ENCODE data around the gene SSTR3. TPM values are rescaled to one million over a fixed set of nuclear protein-coding genes. Genes with fewer than 3 reads are reported as not detected.

SSTR3 gene
- total RNA-seq, 1 experiment from 2014 or later, result 0.22 TPM

GRCh38 chr22:37187552-37187890 lies 24.8 kb downstream of the SSTR3 start:
- Mint-ChIP-seq H3K27ac (peak overlapping the region; percentile 90), H3K4me3 (peak overlapping the region; percentile 75), H3K9me3 (peaks cover 14% of the 10 kb centered on the region), H3K27me3 (ENCODE audit: low read depth) (no peaks in the 10 kb centered on the region; the same call in 1 of the 2 replicates), H3K4me1 (peaks cover 49% of the 10 kb centered on the region), H3K36me3 (peaks cover 13% of the 10 kb centered on the region)
- ATAC-seq (no peak), DNase-seq (ENCODE audit: low spot score) (no peak)
- ChIA-PET CTCF (interaction anchor here (0.7 to 4.2 kb wide), 5 partner anchors 10 to 73 kb away, joined by 3 to 23 read pairs (median 4); no protein-coding TSS in a partner anchor), POLR2A (interaction anchor here (1.1 to 1.4 kb wide), 2 partner anchors 12 to 411 kb away, joined by 4 read pairs; partner anchors contain the start of gene IFT27)
- TF ChIP-seq NFE2L1 (CRISPR knock-in tag; IDR thresholded peaks at IDR 0.05) (no peak), FOXK1 (CRISPR knock-in tag; IDR thresholded peaks at IDR 0.05) (no peak), RELA (CRISPR knock-in tag; IDR thresholded peaks at IDR 0.05; ENCODE audit: borderline replicate concordance) (no peak), JUN (CRISPR knock-in tag; IDR thresholded peaks at IDR 0.05) (no peak), CTCF (IDR thresholded peaks at IDR 0.05) (no peak), IRF2 (CRISPR knock-in tag; IDR thresholded peaks at IDR 0.05; ENCODE audit: borderline replicate concordance, low read depth) (no peak), SMAD3 (CRISPR knock-in tag; IDR thresholded peaks at IDR 0.05; ENCODE audit: borderline replicate concordance) (no peak), SOX15 (CRISPR knock-in tag; IDR thresholded peaks at IDR 0.05) (no peak), ZBTB43 (CRISPR knock-in tag; IDR thresholded peaks at IDR 0.05) (no peak), JAZF1 (CRISPR knock-in tag; IDR thresholded peaks at IDR 0.05) (no peak), EMX1 (CRISPR knock-in tag; IDR thresholded peaks at IDR 0.05) (no peak), ZNF671 (CRISPR knock-in tag; IDR thresholded peaks at IDR 0.05) (no peak), IRF1 (CRISPR knock-in tag; IDR thresholded peaks at IDR 0.05) (no peak), ZNF138 (CRISPR knock-in tag; conservative IDR thresholded peaks at IDR 0.05) (no peak), MLX (CRISPR knock-in tag; IDR thresholded peaks at IDR 0.05) (no peak), NR3C1 (CRISPR knock-in tag; conservative IDR thresholded peaks at IDR 0.05; ENCODE audit: low read depth) (no peak), TEAD4 (CRISPR knock-in tag; IDR thresholded peaks at IDR 0.05) (no peak), ZNF317 (CRISPR knock-in tag; IDR thresholded peaks at IDR 0.05; ENCODE audit: borderline replicate concordance, low read depth) (no peak)
- TF ChIP-seq, protein P1, sequence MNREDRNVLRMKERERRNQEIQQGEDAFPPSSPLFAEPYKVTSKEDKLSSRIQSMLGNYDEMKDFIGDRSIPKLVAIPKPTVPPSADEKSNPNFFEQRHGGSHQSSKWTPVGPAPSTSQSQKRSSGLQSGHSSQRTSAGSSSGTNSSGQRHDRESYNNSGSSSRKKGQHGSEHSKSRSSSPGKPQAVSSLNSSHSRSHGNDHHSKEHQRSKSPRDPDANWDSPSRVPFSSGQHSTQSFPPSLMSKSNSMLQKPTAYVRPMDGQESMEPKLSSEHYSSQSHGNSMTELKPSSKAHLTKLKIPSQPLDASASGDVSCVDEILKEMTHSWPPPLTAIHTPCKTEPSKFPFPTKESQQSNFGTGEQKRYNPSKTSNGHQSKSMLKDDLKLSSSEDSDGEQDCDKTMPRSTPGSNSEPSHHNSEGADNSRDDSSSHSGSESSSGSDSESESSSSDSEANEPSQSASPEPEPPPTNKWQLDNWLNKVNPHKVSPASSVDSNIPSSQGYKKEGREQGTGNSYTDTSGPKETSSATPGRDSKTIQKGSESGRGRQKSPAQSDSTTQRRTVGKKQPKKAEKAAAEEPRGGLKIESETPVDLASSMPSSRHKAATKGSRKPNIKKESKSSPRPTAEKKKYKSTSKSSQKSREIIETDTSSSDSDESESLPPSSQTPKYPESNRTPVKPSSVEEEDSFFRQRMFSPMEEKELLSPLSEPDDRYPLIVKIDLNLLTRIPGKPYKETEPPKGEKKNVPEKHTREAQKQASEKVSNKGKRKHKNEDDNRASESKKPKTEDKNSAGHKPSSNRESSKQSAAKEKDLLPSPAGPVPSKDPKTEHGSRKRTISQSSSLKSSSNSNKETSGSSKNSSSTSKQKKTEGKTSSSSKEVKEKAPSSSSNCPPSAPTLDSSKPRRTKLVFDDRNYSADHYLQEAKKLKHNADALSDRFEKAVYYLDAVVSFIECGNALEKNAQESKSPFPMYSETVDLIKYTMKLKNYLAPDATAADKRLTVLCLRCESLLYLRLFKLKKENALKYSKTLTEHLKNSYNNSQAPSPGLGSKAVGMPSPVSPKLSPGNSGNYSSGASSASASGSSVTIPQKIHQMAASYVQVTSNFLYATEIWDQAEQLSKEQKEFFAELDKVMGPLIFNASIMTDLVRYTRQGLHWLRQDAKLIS (CRISPR knock-in tag; IDR thresholded peaks at IDR 0.05; ENCODE audit: borderline replicate concordance), result no peak
- TF ChIP-seq, protein P2, sequence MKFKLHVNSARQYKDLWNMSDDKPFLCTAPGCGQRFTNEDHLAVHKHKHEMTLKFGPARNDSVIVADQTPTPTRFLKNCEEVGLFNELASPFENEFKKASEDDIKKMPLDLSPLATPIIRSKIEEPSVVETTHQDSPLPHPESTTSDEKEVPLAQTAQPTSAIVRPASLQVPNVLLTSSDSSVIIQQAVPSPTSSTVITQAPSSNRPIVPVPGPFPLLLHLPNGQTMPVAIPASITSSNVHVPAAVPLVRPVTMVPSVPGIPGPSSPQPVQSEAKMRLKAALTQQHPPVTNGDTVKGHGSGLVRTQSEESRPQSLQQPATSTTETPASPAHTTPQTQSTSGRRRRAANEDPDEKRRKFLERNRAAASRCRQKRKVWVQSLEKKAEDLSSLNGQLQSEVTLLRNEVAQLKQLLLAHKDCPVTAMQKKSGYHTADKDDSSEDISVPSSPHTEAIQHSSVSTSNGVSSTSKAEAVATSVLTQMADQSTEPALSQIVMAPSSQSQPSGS (CRISPR knock-in tag; IDR thresholded peaks at IDR 0.05; ENCODE audit: borderline replicate concordance, low read depth), result no peak

Data from WTC11 (cell line).